Gastroesophageal sphincter (tissue), 3 donors: ENCODE measurements around the gene BICRAL.

Source experiments
- POLR2A ChIP-seq, 2 donors: fragments of 450-650 bp; IDR thresholded peaks; one replicate each; pipeline ENCODE4 v1.6.1; 2017; ENCODE audit warnings: antibody characterized with exemption in 2 of 2, mild to moderate bottlenecking in 2 of 2, moderate library complexity in 1 of 2
- POLR2AphosphoS5 ChIP-seq: sonication (generic); formaldehyde crosslinking; IDR thresholded peaks from one replicate; pipeline ENCODE4 v1.6.1; 2017; ENCODE audit warnings: antibody characterized with exemption
- TF ChIP-seq, protein P1 (sequence below), 4 experiments: fragments of 200-600 bp in 2 of 4; fragments of 450-650 bp in 2 of 4; sonication (generic) in 1 of 4; IDR thresholded peaks; one replicate each; pipeline ENCODE4 v1.5.1; 2017 to 2019; ENCODE audit warnings: antibody characterized with exemption in 4 of 4, mild to moderate bottlenecking in 2 of 4, moderate library complexity in 2 of 4

DNA sequence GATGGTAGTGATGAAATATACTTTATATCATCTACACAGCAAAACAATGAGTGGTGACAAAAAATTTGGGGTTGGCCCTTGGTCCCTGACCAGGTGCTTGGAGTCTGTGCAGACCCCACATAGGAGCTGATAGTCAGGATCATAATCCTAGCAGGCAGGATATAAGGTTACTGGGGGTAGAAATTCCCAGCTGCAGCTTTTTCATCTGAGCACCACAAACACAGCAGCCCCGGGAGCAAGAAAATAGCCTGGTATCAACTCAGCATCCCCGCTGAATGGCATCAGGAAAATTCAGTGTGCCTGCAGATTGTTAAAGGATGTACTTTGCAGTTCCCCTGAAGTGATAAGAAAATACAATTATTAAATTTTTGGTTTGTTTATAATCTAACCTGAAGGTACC is 69.7 kb downstream of the BICRAL start:
- TF ChIP-seq POLR2A (IDR thresholded peaks at IDR 0.05) (no peak), POLR2AphosphoS5 (no peak)
- TF ChIP-seq, protein P1, sequence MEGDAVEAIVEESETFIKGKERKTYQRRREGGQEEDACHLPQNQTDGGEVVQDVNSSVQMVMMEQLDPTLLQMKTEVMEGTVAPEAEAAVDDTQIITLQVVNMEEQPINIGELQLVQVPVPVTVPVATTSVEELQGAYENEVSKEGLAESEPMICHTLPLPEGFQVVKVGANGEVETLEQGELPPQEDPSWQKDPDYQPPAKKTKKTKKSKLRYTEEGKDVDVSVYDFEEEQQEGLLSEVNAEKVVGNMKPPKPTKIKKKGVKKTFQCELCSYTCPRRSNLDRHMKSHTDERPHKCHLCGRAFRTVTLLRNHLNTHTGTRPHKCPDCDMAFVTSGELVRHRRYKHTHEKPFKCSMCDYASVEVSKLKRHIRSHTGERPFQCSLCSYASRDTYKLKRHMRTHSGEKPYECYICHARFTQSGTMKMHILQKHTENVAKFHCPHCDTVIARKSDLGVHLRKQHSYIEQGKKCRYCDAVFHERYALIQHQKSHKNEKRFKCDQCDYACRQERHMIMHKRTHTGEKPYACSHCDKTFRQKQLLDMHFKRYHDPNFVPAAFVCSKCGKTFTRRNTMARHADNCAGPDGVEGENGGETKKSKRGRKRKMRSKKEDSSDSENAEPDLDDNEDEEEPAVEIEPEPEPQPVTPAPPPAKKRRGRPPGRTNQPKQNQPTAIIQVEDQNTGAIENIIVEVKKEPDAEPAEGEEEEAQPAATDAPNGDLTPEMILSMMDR (IDR thresholded peaks at IDR 0.05) = no peak
